HL-60/S4 (cell line): ENCODE measurements around the gene EFCAB13.
"Not testable (repeated sequence)": the region's sequence is repeated elsewhere in the genome, so short reads cannot be mapped to it uniquely, and the experiment has no call there.

Source experiments
- in situ Hi-C: fragments of 300-500 bp; cut with MboI; formaldehyde crosslinking; loops from 2 replicates; pipeline ENCODE4 v1.14.3; 2022; ENCODE audit warnings: low sequenced_read_pairs

EFCAB13 gene

DNA sequence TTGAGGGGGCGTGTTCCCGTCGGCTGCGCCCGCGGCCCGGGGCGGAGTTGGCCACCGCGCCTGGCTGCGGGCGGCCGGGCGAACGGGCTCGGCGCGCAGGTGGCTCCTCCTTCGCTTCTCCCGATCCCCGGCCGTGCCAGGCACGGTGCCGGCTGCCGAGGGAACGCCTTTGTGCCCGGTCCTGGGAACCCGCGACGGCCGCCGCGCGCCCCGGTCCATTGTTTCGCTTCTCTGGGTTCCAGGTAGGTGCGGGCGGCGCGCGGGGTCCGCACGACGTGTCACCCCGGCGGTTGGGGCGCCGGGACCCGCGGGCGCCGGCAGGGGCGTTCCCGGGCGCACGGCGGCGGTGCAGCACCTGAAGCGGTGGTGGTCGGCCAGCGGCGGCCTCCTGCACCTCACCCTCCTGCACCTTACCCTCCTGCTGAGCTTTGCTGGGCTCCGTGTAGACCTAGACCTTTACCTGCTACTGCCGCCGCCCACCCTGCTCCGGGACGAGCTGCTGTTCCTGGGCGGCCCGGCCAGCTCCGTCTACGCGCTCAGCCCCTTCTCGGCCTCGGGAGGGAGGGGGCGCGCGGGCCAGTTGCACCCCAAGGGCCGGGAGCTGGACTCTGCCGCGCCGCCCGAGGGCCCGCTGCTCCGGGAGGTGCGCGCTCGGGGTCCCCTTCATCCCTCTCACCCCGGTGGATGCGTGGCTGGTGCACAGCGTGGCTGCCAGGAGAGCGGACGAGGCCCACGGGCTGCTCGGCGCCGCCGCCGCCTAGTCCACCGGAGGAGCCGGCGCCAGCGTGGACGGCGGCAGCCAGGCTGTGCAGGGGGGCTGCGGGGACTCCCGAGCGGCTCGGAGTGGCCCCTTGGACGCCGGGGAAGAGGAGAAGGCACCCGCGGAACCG lies 99.9 kb downstream of the EFCAB13 start:
- in situ Hi-C loops, result no loop called here

DNA sequence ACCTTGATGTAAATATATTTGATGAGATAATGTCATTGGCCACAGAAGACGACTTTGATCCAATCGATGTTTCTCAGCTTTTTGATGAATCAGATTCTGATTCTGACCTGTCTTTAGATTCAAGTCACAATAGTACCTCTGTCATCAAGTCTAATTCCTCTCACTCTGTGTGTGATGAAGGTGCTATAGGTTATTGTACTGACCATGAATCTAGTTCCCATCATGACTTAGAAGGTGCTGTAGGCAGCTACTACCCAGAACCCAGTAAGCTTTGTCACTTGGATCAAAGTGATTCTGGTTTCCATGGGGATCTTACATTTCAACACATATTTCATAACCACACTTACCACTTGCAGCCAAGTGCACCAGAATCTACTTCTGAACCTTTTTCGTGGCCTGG lies 101.5 kb downstream of the EFCAB13 start:
- in situ Hi-C loops, result not testable (repeated sequence)

- in situ Hi-C loops, result not testable (repeated sequence)
These were observed 102.3 kb downstream of the EFCAB13 start for GRCh38 chr17:47425887-47426635.

- in situ Hi-C loops, result no loop called here
These were observed 104.2 kb downstream of the EFCAB13 start for GRCh38 chr17:47427985-47428384.

DNA sequence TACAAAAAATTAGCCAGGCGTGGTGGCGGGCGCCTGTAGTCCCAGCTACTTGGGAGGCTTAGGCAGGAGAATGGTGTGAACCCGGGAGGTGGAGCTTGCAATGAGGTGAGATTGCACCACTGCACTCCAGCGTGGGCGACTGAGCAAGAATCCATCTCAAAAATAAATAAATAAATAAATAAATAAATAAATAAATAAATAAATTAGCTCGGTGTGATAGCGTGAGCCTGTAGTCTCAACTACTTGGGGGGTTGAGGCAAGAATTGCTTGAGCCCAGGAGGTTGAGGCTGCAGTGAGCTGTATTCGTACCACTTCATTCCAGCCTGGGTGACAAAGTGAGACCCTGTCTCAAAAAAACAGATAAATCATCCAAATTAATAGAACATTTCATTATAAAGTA lies 108.5 kb downstream of the EFCAB13 start:
- in situ Hi-C loops, result not testable (repeated sequence)

- in situ Hi-C loops, result no loop called here
These were observed 141.4 kb downstream of the EFCAB13 start for GRCh38 chr17:47465165-47465564.

GRCh38 chr17:47466976-47467375 lies 143.2 kb downstream of the EFCAB13 start:
- in situ Hi-C loops, result not testable (repeated sequence)

- in situ Hi-C loops, result no loop called here
These were observed 147.1 kb downstream of the EFCAB13 start for GRCh38 chr17:47470836-47471235.

GRCh38 chr17:47472073-47472472 lies 148.3 kb downstream of the EFCAB13 start:
- in situ Hi-C loops, result not testable (repeated sequence)
